ENCODE results near the gene GLOD5. TPM values are rescaled to one million over a fixed set of nuclear protein-coding genes. Genes with fewer than 3 reads are reported as not detected.

Gene GLOD5
- total RNA-seq, 1 experiment from 2014 or later, result not detected

DNA sequence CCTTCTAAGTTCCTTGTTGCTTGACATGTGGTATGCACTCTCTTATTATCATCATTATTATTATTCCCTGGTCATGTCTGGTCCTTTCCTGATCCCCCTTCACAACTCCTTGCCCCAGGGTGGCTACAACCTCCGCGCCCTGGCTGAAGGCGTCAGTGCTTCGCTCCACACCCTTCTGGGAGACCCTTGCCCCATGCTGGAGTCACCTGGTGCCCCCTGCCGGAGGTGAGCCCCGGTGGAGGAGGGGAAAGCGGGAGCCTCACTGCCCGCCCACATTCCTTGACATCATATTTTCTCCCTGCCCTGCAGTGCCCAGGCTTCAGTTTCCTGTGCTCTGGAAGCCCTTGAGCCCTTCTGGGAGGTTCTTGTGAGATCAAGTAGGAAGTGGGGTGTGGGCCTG lies 53.7 kb downstream of the GLOD5 start:
- in situ Hi-C loops (cut with HindIII; ENCODE audit: low pct_unique_long_range_greater_than_20kb, low sequenced_read_pairs) (no loop called here), intact Hi-C loops (cut with micrococcal nuclease; ENCODE audit: unreplicated experiment) (no loop called here)
- H3K27ac ChIP-seq (ENCODE audit: low read length), result no peak overlapping the region
- no TSS peak for BruUV-seq (replicated peaks)
- ChIA-PET POLR2A (no interaction called here), CTCF (no interaction called here)
- H3K4me1 ChIP-seq (ENCODE audit: control insufficient read depth, insufficient read depth, low read length), result no peaks in the 10 kb centered on the region
- no peak for DNase-seq (ENCODE audit: low read depth, low spot score)
- TF ChIP-seq POLR2AphosphoS5 (IDR thresholded peaks at IDR 0.05; ENCODE audit: low read depth, low read length), result no peak
- TF ChIP-seq, protein P1, sequence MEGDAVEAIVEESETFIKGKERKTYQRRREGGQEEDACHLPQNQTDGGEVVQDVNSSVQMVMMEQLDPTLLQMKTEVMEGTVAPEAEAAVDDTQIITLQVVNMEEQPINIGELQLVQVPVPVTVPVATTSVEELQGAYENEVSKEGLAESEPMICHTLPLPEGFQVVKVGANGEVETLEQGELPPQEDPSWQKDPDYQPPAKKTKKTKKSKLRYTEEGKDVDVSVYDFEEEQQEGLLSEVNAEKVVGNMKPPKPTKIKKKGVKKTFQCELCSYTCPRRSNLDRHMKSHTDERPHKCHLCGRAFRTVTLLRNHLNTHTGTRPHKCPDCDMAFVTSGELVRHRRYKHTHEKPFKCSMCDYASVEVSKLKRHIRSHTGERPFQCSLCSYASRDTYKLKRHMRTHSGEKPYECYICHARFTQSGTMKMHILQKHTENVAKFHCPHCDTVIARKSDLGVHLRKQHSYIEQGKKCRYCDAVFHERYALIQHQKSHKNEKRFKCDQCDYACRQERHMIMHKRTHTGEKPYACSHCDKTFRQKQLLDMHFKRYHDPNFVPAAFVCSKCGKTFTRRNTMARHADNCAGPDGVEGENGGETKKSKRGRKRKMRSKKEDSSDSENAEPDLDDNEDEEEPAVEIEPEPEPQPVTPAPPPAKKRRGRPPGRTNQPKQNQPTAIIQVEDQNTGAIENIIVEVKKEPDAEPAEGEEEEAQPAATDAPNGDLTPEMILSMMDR (IDR thresholded peaks at IDR 0.05), result no peak
- TF ChIP-seq, protein P2, sequence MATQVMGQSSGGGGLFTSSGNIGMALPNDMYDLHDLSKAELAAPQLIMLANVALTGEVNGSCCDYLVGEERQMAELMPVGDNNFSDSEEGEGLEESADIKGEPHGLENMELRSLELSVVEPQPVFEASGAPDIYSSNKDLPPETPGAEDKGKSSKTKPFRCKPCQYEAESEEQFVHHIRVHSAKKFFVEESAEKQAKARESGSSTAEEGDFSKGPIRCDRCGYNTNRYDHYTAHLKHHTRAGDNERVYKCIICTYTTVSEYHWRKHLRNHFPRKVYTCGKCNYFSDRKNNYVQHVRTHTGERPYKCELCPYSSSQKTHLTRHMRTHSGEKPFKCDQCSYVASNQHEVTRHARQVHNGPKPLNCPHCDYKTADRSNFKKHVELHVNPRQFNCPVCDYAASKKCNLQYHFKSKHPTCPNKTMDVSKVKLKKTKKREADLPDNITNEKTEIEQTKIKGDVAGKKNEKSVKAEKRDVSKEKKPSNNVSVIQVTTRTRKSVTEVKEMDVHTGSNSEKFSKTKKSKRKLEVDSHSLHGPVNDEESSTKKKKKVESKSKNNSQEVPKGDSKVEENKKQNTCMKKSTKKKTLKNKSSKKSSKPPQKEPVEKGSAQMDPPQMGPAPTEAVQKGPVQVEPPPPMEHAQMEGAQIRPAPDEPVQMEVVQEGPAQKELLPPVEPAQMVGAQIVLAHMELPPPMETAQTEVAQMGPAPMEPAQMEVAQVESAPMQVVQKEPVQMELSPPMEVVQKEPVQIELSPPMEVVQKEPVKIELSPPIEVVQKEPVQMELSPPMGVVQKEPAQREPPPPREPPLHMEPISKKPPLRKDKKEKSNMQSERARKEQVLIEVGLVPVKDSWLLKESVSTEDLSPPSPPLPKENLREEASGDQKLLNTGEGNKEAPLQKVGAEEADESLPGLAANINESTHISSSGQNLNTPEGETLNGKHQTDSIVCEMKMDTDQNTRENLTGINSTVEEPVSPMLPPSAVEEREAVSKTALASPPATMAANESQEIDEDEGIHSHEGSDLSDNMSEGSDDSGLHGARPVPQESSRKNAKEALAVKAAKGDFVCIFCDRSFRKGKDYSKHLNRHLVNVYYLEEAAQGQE (IDR thresholded peaks at IDR 0.05; ENCODE audit: insufficient read depth in 1 of 2, low read depth in 2 of 2, low read length in 1 of 2), result no peak
- H3K27me3 ChIP-seq (ENCODE audit: control insufficient read depth, insufficient read depth, low read length), result no peaks in the 10 kb centered on the region
- no peak overlapping the region for H3K4me3 ChIP-seq (ENCODE audit: low read depth in 2 of 2, low read length in 2 of 2)
- H3K9me3 ChIP-seq (ENCODE audit: control insufficient read depth, insufficient read depth, low read depth, low read length), result no peaks in the 10 kb centered on the region
- ATAC-seq, result no peak
- no peaks in the 10 kb centered on the region; the same call in 1 of the 2 replicates for H3K36me3 ChIP-seq (ENCODE audit: control insufficient read depth, insufficient read depth, low read length)

DNA sequence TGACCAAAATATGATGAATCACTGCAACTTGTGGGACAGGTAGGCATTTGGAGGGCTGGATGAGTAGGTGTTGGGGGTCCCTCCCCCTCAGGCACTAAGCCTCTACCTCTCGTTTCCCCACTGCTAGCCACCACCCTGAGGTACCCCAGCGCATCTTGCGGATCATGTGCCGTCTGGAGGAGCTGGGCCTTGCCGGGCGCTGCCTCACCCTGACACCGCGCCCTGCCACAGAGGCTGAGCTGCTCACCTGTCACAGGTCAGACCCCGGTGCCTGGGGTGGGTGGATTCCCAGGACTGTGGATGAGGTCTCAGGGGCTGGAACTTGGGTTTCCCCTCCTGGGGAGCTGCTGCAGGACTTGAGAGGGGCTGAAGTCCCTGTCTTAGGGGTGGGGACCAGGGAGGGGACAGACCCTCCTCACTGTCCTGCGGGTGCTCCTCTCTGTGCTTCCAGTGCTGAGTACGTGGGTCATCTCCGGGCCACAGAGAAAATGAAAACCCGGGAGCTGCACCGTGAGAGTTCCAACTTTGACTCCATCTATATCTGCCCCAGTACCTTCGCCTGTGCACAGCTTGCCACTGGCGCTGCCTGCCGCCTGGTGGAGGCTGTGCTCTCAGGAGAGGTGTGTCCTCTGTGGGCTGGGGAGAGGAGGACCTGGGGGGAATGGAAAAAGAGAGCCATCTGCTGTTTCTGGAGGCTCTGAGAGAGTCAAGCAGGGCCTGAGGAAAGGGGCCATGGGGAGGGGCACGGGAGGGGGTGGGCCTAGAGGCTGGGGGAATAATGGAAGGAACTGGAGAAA lies 54.7 kb downstream of the GLOD5 start:
- Histone ChIP-seq H3K4me1 (ENCODE audit: control insufficient read depth, insufficient read depth, low read length) (no peaks in the 10 kb centered on the region), H3K9me3 (ENCODE audit: control insufficient read depth, insufficient read depth, low read depth, low read length) (no peaks in the 10 kb centered on the region), H3K27ac (ENCODE audit: low read length) (no peak overlapping the region), H3K36me3 (ENCODE audit: control insufficient read depth, insufficient read depth, low read length) (no peaks in the 10 kb centered on the region; the same call in 1 of the 2 replicates), H3K27me3 (ENCODE audit: control insufficient read depth, insufficient read depth, low read length) (no peaks in the 10 kb centered on the region), H3K4me3 (ENCODE audit: low read depth in 2 of 2, low read length in 2 of 2) (no peak overlapping the region)
- ATAC-seq (0 out of 2 replicates have a peak, but pooled peaks have one; percentile 36), DNase-seq (ENCODE audit: low read depth, low spot score) (no peak)
- ChIA-PET CTCF (no interaction called here), POLR2A (interaction anchor here (0.7 kb wide), 1 partner anchor 14 kb away, joined by 13 read pairs; the partner anchor contains the start of gene HDAC6)
- no TSS peak for BruUV-seq (replicated peaks)
- TF ChIP-seq POLR2AphosphoS5 (IDR thresholded peaks at IDR 0.05; ENCODE audit: low read depth, low read length), result no peak
- TF ChIP-seq, protein P1 (IDR thresholded peaks at IDR 0.05), result no peak
- TF ChIP-seq, protein P2 (IDR thresholded peaks at IDR 0.05; ENCODE audit: insufficient read depth in 1 of 2, low read depth in 2 of 2, low read length in 1 of 2), result no peak
- no peak for TF ChIP-seq TCF7L2 (IDR thresholded peaks at IDR 0.05; ENCODE audit: low read depth, low read length)
- no peak for TF ChIP-seq SIN3A (IDR thresholded peaks at IDR 0.05; ENCODE audit: borderline replicate concordance, insufficient read depth, low read depth, low read length)
- intact Hi-C loops (cut with micrococcal nuclease; ENCODE audit: unreplicated experiment), result no loop called here
- in situ Hi-C loops (cut with HindIII; ENCODE audit: low pct_unique_long_range_greater_than_20kb, low sequenced_read_pairs), result no loop called here

Measured in Panc1 (cell line).